Activated naive CD4-positive, alpha-beta T cell treated with anti-CD3 and anti-CD28 coated beads, Interleukin-2, amount 50 U/mL, for 16 hours (primary cell): ENCODE results near the gene TIGD4.
"Not testable (repeated sequence)": the region's sequence is repeated elsewhere in the genome, so short reads cannot be mapped to it uniquely, and the experiment has no call there.

Experiments
- DNase-seq: peaks from one replicate; pipeline ENCODE4 v3.0.0-alpha.2; 2020

Gene TIGD4

GRCh38 chr4:152778656-152779512 lies 646 bp downstream of the TIGD4 start:
- peak; percentile 27 for DNase-seq

- no peak for DNase-seq
These were observed 2.0 kb downstream of the TIGD4 start for GRCh38 chr4:152777488-152777887.

- DNase-seq = no peak
These were observed 3.2 kb downstream of the TIGD4 start for GRCh38 chr4:152776352-152776751.

DNA sequence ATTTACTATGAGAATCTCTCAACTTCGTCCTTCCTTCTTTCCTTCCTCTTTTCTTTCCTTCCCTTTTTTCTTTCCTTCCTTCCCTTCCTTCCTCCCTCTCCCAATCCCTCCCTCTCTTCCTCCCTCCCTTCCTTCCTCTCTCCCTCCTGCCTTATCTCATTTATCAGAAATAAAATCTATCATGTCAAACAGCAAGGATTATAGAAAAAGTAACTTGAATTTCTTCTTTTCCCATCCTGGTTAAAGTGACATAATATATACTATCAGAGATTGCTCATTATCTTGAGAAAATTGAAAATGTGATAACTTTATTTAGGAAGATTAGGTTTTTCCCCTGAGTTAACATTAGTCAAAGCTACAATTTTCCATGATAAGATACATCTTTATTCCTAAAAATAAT lies 5.6 kb downstream of the TIGD4 start:
- DNase-seq = no peak

- no peak for DNase-seq
These were observed 6.2 kb downstream of the TIGD4 start for GRCh38 chr4:152773339-152773738.

GRCh38 chr4:152771741-152772533 lies 7.6 kb downstream of the TIGD4 start:
- DNase-seq = no peak

DNA sequence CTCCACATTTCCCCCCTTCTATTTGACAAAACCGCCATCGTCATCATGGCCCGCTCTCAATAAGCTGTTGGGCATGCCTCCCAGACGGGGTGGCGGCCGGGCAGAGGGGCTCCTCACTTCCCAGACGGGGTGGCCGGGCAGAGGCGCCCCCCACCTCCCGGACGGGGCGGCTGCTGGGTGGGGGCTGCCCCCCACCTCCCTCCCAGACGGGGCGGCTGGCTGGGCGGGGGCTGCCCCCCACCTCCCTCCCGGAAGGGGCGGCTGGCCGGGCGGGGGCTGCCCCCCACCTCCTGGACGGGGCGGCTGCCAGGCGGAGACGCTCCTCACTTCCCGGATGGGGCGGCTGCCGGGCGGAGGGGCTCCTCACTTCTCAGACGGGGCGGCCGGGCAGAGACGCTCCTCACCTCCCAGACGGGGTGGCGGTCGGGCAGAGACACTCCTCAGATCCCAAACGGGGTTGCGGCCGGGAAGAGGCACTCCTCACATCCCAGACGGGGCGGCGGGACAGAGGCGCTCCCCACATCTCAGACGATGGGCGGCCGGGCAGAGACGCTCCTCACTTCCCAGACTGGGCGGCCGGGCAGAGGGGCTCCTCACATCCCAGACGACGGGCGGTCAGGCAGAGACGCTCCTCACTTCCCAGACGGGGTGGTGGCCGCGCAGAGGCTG lies 14.3 kb downstream of the TIGD4 start:
- not testable (repeated sequence) for DNase-seq

DNA sequence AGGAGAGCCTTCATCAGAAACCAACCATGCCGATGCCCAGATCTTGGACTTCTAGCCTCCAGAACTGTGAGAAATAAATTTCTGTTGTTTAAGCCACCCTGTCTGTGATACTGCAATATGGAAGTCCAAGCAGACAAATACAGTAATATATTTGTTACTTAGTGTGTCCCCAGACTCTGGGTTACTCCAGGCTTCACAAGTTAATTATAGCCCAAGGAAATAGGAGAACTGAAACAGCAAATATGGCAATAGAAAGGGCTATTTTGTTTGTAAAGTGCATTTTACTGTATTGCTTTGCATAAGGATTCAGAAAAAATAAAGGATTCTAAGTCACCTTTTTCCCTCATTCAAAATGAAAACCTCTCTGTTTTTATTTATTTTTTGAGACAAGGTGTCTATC lies 15.7 kb downstream of the TIGD4 start:
- no peak for DNase-seq

DNA sequence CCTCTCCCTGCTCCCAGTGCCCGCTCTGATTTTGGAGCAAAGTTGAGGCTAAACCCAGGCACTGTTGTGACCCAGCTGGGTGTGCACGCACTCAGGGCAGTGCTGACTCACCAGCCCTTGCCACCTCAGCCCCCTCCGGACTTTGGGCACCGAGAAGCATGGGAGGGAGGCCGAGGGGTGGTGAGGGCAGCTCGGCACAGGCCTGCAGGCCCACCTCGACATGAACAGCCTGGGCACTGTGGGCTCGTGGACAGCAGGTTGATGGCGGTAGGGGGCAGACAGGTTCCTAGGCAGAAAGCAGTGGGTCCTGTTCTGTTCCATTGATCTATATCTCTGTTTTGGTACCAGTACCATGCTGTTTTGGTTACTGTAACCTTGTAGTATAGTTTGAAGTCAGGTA lies 30.9 kb downstream of the TIGD4 start:
- no peak for DNase-seq

- no peak for DNase-seq
These were observed 32.1 kb downstream of the TIGD4 start for GRCh38 chr4:152747444-152747843.

DNA sequence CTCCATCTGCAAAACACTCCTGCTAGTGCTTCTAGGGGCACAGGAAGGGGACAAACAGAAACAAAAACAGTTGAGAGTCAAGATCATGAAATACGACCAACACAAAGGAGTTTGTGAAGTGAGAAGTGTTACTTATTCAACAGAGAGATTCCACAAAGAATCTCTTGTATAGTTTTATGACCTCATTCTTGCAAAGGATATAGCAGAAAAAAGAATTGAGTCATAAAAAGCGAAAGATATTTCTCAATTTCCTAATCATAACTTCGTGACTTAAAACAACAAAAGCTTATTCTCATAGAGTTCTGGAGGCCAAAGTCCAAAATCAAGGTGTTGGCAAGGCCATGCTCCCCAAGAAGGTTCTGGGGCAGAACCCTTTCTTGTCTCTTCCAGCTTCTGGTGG lies 40.7 kb downstream of the TIGD4 start:
- no peak for DNase-seq

GRCh38 chr4:152735906-152736305 lies 43.6 kb downstream of the TIGD4 start:
- no peak for DNase-seq

DNA sequence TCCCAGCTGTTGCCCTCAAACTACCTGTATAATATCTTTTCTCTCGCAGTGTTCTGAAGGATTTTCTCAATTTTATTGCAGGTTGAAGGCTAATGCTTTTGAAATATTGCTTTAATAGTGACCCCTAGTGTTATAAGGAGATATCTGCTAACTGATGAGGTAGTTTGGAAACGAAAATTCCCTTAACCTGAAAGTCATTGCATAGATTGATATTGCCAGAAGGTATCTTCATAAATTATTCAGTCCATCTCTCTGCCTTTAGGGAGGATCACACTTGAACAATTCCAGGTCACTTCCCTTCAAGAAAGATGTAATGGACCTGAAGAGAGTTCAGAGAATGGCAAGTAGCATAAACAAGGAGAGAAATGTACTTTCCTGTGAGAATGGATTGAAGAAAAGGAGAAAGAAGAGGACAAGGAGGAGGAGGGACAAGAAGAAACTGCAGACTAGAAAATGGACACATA lies 44.1 kb downstream of the TIGD4 start:
- no peak for DNase-seq

GRCh38 chr4:152734699-152735050 lies 44.9 kb downstream of the TIGD4 start:
- DNase-seq = no peak

DNA sequence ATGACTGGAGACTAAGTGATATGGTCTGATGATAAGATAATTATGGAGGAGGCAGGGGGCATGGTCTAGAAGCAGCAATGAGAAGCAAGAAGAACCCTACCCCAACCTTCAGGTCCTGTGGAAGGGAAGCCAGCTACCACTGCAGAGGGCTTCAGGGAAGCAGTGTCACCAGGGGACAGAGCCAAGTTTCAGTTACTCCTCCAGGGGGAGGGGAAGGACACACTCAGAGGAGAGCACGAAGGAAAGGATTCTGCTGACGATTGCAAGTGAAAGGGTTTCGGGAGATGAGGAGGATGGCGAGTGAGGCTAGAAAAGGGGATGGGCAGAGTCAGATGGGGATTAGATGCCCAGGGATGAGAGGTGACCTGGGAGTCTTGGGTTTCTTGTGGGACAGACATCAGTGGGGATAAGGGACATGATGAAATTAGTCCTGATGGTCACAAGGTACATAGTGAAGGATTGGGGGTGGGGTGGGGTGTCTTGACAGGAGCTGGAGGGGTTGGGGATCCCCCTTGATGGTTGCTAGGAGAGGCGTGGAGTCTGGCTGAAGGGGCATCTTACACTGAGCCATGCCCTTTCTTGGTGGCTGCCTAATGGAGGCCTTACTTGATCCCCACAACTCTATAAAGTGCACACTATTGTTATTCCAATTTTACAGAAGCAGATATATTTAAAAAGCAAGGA lies 45.4 kb downstream of the TIGD4 start:
- no peak for DNase-seq

DNA sequence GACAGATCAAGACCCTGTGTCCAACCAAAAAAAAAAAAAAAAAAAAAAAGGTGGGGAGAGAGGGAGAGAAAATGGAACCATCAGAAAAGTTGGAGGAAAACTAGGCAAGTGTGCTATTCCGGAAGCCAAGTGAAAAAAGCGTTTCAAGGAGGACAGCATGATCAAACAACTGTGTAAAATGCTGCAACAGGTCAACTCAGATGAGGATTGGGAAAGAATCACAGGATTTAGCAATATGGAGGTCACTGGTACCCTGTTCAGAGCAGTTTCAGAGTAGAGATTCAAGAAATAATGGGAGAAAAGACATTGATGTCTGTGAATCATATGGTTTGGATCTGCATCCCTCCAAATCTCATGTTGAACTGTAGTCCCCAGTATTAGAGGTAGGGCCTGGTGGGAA lies 47.5 kb downstream of the TIGD4 start:
- no peak for DNase-seq

DNA sequence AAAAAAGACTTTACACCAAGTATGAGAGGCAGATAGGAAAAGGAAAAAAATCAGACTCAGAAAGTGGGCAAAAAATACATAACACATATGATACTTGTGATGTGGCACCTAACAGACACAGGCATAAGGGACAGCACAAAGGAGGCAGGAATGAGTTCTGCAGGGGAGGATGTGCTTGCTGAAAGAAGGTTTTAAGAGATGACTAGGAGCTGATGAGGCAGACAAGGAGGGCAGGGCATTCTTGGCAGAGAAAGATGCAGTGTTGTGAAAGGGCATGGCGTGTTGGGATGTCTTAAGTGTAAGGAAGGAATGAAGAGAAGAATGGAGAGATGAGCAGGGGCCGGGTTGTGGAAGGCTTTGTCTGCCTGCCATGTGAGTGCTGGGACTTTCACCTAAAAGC lies 50.1 kb downstream of the TIGD4 start:
- DNase-seq = no peak

DNA sequence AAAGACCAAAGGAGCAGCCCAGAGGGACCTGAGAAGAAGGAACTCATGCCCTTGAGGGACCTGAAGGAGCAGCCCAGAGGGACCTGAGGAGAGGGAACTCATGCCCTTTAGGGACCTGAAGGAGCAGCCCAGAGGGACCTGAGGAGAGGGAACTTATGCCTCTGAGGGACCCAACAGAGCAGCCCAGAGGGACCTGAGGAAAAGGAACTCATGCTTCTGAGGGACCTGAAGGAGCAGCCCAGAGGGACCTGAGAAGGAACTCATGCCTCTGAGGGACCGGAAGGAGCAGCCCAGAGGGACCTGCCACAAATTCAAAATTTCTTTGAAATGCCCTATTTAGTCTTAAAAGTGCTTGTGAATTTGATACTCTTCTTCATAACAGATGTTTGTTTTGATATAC lies 51.2 kb downstream of the TIGD4 start:
- DNase-seq = no peak

GRCh38 chr4:152727784-152728183 lies 51.7 kb downstream of the TIGD4 start:
- DNase-seq = no peak

- no peak for DNase-seq
These were observed 55.0 kb downstream of the TIGD4 start for GRCh38 chr4:152724494-152724893.

DNA sequence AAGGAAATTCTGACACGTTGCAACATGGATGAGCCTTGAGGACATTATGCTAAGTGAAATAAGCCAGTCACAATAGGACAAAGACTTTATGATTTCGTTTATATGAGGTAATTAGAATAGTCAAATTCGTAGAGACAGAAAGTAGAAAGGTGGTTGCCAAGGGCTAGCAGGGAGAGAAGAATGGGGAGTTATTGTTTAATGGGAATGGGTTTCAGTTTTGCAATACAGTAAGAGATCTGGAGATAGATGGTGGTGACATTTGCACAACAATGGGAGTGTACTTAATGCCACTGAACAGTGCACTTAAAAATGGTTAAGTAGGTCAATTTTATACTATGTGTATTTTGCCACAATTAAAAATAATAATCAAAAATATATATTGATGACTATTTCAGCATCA lies 56.3 kb downstream of the TIGD4 start:
- no peak for DNase-seq

DNA sequence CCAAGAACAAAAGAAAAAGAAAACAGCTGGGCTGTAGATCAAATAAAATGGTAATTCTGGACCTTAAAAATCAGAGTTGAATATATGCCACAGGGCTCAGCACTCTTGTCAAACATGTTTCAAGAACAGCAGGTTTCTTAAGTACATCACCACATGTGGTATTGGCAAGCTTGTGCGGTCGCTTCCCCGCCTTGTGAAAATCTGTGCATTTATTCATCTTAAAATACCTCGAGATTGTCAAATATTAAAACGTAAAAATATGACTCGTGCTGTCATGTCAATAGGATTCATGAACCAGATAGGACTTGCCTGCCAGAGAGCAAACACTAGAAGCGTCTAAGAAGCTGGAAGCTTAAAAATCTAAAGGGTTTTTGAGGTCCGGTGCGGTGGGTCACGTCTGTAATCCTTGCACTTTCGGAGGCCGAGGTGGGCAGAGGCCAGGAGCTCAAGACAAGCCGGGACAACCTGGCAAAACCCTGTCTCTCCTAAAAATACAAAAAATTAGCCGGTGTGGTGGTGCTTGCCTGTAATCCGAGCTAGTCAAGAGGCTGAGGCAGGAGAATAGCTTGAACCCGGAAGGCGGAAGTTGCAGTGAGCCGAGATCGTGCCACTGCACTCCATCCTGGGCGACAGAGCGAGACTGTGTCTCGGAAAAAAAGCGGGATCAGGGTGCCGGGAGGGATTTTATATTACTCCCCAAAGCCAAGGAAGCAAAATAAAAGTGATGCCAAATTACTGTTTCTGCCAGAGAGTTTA lies 59.6 kb downstream of the TIGD4 start:
- no peak for DNase-seq
